OCI-LY7 (cell line): ENCODE data around the gene PHF5A. TPM values are rescaled to one million over a fixed set of nuclear protein-coding genes. Genes with fewer than 3 reads are reported as not detected.

ENCODE experiments used
- BruUV-seq: library from RNA; stranded (reverse); fragments of 400-500 nt; replicated peaks from 2 replicates; lab custom pipeline; 2021; lab: Mats Ljungman, UMichigan
- CTCF ChIA-PET: fragments of 300-600 bp; sonication (Branson Sonifier 250); formaldehyde crosslinking; loops from one replicate; lab custom pipeline; 2022; ENCODE audit warnings: antibody characterized with exemption; ENCODE audit not compliant: unreplicated experiment; lab: Charles Lee
- POLR2A ChIA-PET: fragments of 300-600 bp; sonication (Branson Sonifier 250); formaldehyde crosslinking; loops from one replicate; lab custom pipeline; 2022; ENCODE audit warnings: antibody characterized with exemption; lab: Charles Lee
- DNase-seq: peaks from one replicate; pipeline ENCODE4 v3.0.0-alpha.2; 2015; ENCODE audit warnings: low spot score
- H2AFZ ChIP-seq: fragments of 200-600 bp; sonication (generic), shearing (Covaris generic); 2 replicates; pipeline ENCODE4 v1.6.1; 2014; ENCODE audit warnings: mild to moderate bottlenecking, antibody characterized with exemption, low read length, moderate library complexity
- H3K27ac ChIP-seq: fragments of 200-600 bp; sonication (generic); 2 replicates; pipeline ENCODE4 v1.5.1; 2014; ENCODE audit warnings: mixed run types, low read depth, mild to moderate bottlenecking, moderate library complexity, low read length, inconsistent platforms; ENCODE audit not compliant: poor library complexity, severe bottlenecking
- H3K36me3 ChIP-seq: fragments of 200-600 bp; sonication (generic); 2 replicates; pipeline ENCODE4 v1.6.1; 2014; ENCODE audit warnings: mild to moderate bottlenecking, antibody characterized with exemption, low read length, moderate library complexity, mixed read lengths; ENCODE audit not compliant: insufficient read depth
- H3K4me1 ChIP-seq: fragments of 200-600 bp; sonication (generic); 2 replicates; pipeline ENCODE4 v1.5.1; 2014; ENCODE audit warnings: mild to moderate bottlenecking, low read length; ENCODE audit not compliant: insufficient read depth, poor library complexity, severe bottlenecking
- H3K4me2 ChIP-seq: fragments of 200-600 bp; sonication (generic); 2 replicates; pipeline ENCODE4 v1.6.1; 2014; ENCODE audit warnings: mild to moderate bottlenecking, low read length
- H3K4me3 ChIP-seq: fragments of 200-600 bp; sonication (generic); 2 replicates; pipeline ENCODE4 v1.5.1; 2014; ENCODE audit warnings: mild to moderate bottlenecking, low read depth, low read length; ENCODE audit not compliant: poor library complexity, severe bottlenecking
- H3K79me2 ChIP-seq: fragments of 200-600 bp; sonication (generic); 2 replicates; pipeline ENCODE4 v1.6.1; 2016; ENCODE audit warnings: low read depth, mild to moderate bottlenecking, low read length, moderate library complexity, mixed read lengths; ENCODE audit not compliant: insufficient read depth
- H3K9me2 ChIP-seq: fragments of 200-600 bp; sonication (generic); 2 replicates; pipeline ENCODE4 v1.6.1; 2016; ENCODE audit warnings: mild to moderate bottlenecking, low read length, mixed read lengths; ENCODE audit not compliant: insufficient read depth
- H3K9me3 ChIP-seq: fragments of 200-600 bp; sonication (generic); 2 replicates; pipeline ENCODE4 v1.6.1; 2014; ENCODE audit warnings: mild to moderate bottlenecking, mixed run types, low read length, mixed read lengths
- H4K20me1 ChIP-seq: fragments of 200-600 bp; sonication (generic); 2 replicates; pipeline ENCODE4 v1.6.1; 2014; ENCODE audit warnings: mild to moderate bottlenecking, antibody characterized with exemption, low read length, moderate library complexity, mixed read lengths; ENCODE audit not compliant: insufficient read depth
- EZH2phosphoT487 ChIP-seq: fragments of 200-600 bp; sonication (generic); IDR thresholded peaks from 2 replicates; pipeline ENCODE4 v1.6.1; 2018; ENCODE audit warnings: low read depth, borderline replicate concordance, mild to moderate bottlenecking, mixed run types, antibody characterized with exemption, low read length, moderate library complexity, mixed read lengths
- intact Hi-C: fragments of 100-400 bp; cut with micrococcal nuclease; formaldehyde crosslinking; loops from one replicate; pipeline ENCODE4 v1.10.0; 2022; ENCODE audit not compliant: unreplicated experiment
- total RNA-seq, 2 experiments: library from RNA; depleted of rRNA in 1 of 2; stranded (reverse); fragments of >200 nt in 1 of 2; shearing (Covaris generic) in 1 of 2; gene quantifications; 2 replicates each; pipeline ENCODE4 v1.2.3, GENCODE V29; 2014 to 2022
- TF ChIP-seq, protein P1 (sequence below): fragments of 200-600 bp; sonication (generic); conservative IDR thresholded peaks from 2 replicates; pipeline ENCODE4 v1.5.1; 2014; ENCODE audit warnings: mild to moderate bottlenecking, antibody characterized with exemption, low read length, moderate library complexity, mixed read lengths

The PHF5A gene
- total RNA-seq, 2 experiments from 2014 or later = 60.9 to 87.9 TPM

DNA sequence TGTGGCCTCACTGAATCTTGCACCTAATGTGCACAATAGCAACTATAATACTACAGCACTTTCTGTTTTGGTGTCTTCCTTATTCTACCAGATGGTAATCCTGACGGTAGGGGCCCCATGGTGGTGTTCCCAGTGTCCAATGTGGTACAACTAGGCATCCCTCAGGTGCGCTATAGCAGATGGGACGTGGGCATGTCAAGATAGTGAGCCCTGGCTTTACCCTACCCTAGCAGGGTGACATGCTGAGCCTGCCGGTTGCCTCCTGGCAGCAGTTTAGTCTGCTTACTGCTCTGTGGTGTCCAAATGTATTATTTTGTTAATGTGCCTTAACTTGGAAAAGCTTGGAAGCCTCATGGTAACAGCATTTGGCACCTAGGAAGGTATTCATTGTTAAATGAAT lies 19.6 kb upstream of the PHF5A start:
- no peaks in the 10 kb centered on the region for H3K9me3 ChIP-seq
- H3K4me1 ChIP-seq = no peaks in the 10 kb centered on the region
- H3K4me3 ChIP-seq = no peak overlapping the region
- intact Hi-C loops = no loop called here
- H3K36me3 ChIP-seq = peaks cover 59% of the 10 kb centered on the region
- TF ChIP-seq, protein P1, sequence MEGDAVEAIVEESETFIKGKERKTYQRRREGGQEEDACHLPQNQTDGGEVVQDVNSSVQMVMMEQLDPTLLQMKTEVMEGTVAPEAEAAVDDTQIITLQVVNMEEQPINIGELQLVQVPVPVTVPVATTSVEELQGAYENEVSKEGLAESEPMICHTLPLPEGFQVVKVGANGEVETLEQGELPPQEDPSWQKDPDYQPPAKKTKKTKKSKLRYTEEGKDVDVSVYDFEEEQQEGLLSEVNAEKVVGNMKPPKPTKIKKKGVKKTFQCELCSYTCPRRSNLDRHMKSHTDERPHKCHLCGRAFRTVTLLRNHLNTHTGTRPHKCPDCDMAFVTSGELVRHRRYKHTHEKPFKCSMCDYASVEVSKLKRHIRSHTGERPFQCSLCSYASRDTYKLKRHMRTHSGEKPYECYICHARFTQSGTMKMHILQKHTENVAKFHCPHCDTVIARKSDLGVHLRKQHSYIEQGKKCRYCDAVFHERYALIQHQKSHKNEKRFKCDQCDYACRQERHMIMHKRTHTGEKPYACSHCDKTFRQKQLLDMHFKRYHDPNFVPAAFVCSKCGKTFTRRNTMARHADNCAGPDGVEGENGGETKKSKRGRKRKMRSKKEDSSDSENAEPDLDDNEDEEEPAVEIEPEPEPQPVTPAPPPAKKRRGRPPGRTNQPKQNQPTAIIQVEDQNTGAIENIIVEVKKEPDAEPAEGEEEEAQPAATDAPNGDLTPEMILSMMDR = no peak
- POLR2A ChIA-PET = interaction anchor here (1.3 kb wide), 1 partner anchor 9 kb away, joined by 5 read pairs; no protein-coding TSS in a partner anchor
- peaks cover 93% of the 10 kb centered on the region for H3K79me2 ChIP-seq
- H3K4me2 ChIP-seq = no peak overlapping the region
- no peak overlapping the region for H2AFZ ChIP-seq
- no peaks in the 10 kb centered on the region for H3K9me2 ChIP-seq
- no peak overlapping the region for H3K27ac ChIP-seq
- peaks cover 21% of the 10 kb centered on the region for H4K20me1 ChIP-seq
- no TSS peak for BruUV-seq
- CTCF ChIA-PET = no interaction called here
- no peak for DNase-seq

DNA sequence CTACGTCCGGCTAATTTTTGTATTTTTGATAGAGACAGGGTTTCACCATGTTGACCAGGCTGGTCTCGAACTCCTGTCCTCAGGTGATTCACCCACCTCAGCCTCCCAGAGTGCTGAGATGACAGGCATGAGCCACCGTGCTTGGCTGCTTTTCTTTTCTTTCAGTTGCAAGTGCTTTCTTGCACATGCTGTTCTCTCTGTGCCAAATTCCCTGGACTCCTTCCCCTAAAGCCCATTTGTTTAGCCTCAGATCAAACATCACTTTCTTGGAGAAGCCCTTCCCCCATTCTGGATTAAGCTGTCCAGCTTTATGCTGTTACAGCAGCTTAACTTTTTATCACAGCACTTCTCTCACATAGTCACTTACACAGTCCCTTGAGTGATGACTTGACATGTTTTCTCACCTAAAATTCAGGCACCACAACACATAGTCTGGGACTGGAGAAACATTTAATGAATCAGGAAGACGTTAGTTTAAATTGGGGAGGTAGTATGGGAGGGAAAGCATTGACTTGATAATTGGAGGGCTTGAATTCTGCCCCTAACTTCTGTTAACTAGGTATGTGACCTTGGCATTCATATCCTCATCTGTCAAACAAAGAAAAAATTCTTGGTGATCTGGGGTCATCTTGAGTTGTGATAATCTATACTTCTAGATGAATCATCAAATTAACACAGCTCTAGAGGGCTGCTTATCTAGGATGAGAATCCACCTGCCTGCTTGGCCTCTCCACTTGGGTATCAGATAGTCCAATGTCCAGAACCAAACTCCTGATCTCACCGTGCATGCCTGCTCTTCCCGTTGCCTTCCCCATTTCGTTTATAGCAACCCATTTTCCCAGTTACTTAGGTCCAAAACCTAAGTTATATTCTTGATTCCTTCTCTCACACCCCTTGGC lies 18.8 kb upstream of the PHF5A start:
- Histone ChIP-seq H3K27ac (no peak overlapping the region), H3K9me2 (no peaks in the 10 kb centered on the region), H4K20me1 (peaks cover 28% of the 10 kb centered on the region), H3K36me3 (peaks cover 63% of the 10 kb centered on the region), H3K79me2 (peaks cover 95% of the 10 kb centered on the region), H3K4me3 (no peak overlapping the region), H3K9me3 (no peaks in the 10 kb centered on the region), H2AFZ (no peak overlapping the region), H3K4me2 (no peak overlapping the region), H3K4me1 (peaks cover 4% of the 10 kb centered on the region)
- intact Hi-C loops = no loop called here
- POLR2A ChIA-PET = no interaction called here
- TF ChIP-seq, protein P1 = no peak
- no peak for TF ChIP-seq EZH2phosphoT487
- CTCF ChIA-PET = no interaction called here
- BruUV-seq = no TSS peak
- DNase-seq = no peak

DNA sequence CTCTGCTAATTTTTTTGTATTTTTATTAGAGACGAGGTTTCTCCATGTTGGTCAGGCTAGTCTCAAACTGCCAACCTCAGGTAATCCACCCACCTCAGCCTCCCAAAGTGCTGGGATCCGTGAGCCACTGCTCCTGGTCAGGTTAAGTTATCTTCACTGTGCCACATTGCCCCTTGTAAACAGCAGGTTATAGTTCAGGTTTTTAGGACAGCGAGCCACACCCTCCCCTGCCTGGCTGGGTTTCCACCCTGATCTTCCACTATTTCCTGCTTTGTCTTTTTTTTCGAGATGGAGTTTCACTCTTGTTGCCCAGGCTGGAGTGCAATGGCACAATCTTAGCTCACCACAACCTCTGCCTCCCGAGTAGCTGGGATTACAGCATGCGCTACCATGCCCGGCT lies 16.5 kb upstream of the PHF5A start:
- H3K4me2 ChIP-seq = no peak overlapping the region
- CTCF ChIA-PET = no interaction called here
- DNase-seq = no peak

More for the DNA sequence above, 16.5 kb upstream of the PHF5A start:
- Histone ChIP-seq H4K20me1 (peaks cover 34% of the 10 kb centered on the region), H3K4me1 (peaks cover 23% of the 10 kb centered on the region), H3K9me2 (no peaks in the 10 kb centered on the region), H3K79me2 (peaks cover 95% of the 10 kb centered on the region), H3K27ac (no peak overlapping the region), H3K4me3 (no peak overlapping the region), H2AFZ (no peak overlapping the region), H3K36me3 (peaks cover 58% of the 10 kb centered on the region), H3K9me3 (no peaks in the 10 kb centered on the region)
- POLR2A ChIA-PET = no interaction called here
- intact Hi-C loops = no loop called here
- no TSS peak for BruUV-seq
- TF ChIP-seq EZH2phosphoT487 = no peak
- TF ChIP-seq, protein P1 = no peak
